GM21367 (cell line): ENCODE results near the gene C15orf62.

ENCODE experiments used
- ATAC-seq: cut with Tn5 transposase; IDR thresholded peaks from one replicate; pipeline ENCODE4 v1.9.1; 2021; ENCODE audit not compliant: unreplicated experiment

C15orf62 gene

DNA sequence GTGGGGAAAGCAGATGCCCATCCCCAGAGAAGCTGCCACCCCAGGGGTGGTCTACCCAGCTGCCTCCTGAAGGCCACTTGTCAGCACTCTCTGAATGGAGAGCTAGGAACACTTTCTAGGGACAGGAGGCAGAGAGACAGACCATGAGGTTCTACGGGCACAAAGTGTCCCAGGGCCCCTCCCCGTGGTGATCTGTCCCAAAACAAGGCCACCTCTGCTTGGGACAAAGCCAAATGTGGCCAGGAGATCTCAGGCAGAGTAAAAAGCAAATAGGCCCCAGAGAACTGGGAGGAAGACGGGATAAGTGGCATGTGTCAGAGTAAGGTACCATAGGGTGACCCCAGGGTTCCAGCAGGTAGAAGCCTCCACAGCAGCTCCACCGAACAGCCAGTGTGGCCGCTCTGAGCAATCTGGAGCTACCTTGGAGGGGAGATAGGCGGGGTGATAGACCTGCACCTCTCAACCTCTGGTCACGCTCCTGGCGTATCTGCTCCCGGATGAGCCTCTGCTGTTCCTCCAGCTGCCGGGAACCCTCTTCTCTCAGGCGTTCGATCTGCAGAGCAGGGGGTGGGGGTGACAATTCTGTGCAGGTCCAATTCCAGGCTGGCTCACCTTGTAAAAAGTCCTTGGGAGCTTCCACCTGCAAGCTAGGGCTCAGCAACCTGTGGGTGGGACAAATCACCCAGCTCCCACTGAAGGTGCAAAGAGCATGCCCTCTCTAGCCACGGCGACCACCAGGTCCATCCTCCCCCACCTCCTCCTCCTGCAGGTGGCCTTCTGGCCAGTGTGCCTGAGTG lies 6.2 kb downstream of the C15orf62 start:
- ATAC-seq: no peak

DNA sequence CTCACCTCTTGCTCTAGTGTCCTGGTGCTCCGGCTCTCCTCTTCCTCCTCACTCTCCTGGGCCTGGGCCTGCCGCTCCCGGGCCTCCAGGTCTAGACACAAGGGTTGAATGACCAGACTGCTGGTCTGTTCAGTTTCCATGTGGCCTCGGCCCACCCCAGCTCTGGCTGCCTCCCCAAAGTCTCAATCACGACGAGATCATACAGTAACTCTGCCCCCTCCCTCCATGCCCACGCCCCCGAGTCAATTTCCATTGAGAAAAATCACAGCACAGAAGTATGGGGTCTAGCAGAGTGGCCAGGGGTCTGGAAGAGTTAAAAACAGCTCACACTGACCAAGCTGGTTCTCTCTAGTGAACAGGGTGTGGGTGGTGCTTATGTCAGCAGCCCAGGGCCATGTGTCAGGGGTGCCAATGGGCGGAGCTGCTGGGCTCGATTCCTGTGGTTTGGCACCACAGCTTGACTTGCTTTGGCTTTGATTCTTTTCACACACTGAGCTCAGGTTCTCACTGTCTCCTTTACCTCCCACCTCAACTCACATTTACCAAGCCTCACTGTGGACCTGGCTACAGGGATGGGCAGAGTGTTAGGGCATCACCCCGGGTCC lies 6.9 kb downstream of the C15orf62 start:
- ATAC-seq: no peak

DNA sequence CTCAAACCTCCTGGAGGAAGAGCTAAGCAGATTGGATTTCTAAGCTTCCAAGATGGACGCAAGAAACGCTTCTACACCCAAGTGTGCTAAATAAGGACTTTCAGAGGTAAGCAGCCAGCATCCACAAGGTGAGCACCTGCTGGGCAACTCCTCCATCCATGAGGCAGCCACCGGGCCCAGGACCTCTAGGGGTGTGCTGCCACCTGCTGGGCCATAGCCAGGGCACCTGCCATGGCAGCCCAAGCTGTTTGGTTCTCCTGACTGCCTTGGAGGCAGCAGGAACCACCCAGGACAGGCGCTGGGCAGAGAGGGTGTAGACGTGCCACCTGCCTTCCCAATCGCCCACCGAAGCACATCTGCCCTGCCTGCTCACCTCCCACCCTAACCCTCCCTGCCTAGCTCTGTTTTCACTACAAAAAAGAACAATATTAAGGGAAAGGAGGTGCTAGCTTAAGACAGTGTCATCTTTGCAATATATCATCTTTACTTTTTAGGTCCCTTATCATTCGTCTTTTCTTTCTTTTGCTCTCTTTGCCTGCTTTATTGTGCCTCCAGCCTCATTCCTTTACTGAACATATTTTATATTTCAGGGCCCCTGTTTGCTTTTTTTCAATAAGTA lies 12.9 kb downstream of the C15orf62 start:
- no peak for ATAC-seq

DNA sequence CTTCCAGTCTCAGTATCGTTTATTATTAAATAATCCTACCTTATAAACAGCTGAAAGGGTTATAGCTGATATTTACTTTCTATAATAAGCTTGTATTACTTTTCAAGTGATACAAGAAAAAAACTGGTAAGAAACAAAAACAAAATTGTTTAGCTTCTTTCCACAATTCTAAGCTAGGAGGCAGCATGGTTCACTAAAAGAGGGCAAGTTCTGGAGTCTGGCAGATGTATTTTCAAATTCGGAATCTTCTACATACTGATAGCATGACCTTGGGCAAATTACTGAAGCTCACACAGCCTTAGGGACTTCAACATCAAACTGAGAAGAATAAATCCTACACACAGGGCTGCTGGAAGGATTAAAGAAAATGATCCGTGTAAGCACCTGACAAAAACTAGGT lies 15.4 kb downstream of the C15orf62 start:
- no peak for ATAC-seq

- ATAC-seq: no peak
These were observed 16.0 kb downstream of the C15orf62 start for GRCh38 chr15:40785814-40786213.

GRCh38 chr15:40787344-40787841 lies 17.6 kb downstream of the C15orf62 start:
- no peak for ATAC-seq

- ATAC-seq: no peak
These were observed 18.2 kb downstream of the C15orf62 start for GRCh38 chr15:40787991-40788390.

GRCh38 chr15:40789119-40789518 lies 19.3 kb downstream of the C15orf62 start:
- ATAC-seq: no peak

DNA sequence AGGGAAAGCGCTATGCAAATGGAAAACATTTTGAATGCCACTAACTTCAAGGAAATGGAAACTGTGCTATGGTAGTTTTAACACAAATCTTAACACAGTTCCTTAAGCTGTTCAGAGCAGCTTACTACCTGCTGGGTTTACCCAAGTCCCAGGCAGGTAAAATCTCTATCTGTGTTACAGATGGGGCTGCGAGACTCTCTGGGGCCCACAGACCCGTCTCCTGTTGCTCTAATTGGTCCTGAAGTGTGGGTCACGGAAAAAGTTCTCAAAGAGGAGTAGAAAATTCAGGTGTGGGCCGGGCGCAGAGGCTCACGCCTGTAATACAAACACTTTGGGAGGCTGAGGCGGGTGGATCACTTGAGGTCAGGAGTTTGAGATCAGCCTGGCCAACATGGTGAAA lies 20.2 kb downstream of the C15orf62 start:
- no peak for ATAC-seq

DNA sequence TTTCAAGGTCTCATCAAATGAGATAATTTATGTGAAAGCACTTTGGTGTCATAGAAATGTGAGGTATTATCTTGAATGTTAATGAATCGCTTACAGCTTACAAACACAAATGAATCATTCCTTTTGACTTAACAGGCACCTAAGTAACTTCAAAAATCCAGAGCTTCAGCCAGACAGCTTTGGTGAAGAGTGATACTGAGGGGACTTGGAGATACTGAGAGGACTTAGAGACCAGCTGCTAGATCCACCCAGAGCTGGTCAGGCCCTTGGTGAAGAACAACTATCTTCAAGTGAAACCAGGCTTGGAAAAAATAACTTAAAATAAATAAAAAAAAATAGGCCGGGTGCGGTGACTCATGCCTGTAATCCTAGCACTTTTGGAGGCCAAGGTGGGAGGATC lies 20.9 kb downstream of the C15orf62 start:
- ATAC-seq: no peak

DNA sequence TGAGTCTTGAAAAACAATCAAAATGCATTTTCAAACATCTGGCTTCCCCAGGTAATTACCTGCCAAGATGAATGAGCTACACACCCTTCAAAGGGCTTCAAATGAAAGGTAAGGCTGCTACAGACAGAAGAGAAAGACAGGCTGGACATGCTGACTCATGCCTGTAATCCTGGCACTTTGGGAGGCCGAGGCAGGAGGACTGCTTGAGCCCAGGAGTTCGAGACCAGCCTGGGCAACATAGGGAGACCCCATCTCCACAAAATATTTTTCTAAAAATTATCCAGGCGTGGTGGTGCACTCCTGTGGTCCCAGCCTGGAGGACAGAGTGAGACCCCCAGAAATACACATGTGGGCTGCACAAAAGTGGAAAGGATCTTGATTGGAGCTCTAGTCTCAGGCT lies 22.6 kb downstream of the C15orf62 start:
- ATAC-seq: no peak

DNA sequence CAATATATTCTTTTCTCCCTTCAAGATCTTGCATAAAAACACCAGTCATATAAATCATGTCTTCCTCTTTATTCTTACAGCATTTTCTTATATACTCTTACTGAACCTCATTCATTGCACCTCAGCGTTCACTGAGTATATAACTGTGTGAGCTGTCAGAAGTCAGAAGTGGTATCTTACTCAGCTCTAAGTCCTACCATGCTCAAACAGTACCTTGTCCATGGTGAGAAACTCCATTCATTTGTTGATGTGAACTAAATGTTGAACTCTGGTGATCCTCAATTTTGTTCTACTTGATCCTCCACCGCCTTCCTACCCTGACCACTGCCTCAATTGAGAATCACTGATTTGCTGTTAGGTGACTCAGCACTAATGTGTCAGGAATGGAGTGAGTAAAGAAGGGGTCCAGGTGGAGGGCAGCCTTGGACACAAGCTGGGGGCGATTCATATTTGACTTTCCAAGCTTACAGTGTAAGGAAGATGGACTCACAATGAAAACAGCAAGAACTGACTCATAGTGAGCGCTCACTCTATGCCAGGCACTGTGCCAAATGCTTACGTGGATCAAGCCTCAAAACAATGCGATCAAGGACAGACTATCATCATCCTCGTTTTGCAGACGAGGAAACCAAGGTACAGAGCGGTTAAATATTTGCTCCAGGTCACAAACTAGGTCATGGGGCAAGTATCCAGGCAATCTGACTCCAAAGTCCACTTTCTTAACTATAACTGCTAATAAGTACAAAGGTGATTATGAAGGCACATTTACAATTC lies 23.6 kb downstream of the C15orf62 start:
- no peak for ATAC-seq

DNA sequence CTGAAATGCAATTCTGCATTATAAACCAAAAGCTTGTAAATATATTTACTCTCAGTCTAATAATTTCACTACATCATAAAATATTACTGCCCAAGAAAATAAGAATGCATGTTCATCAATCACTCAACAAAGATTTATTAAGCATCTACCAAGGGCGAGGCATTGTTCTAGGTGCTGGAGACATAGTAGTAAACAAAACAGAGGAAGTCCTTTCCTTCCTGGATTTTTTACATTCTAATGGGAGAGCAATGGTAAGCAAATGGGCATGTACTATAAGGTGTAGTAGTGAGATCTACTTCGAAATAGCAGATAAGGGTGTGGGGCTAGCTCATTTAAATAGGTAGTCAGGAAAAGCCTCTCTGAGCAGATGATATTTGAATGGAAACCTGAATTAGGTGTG lies 26.3 kb downstream of the C15orf62 start:
- no peak for ATAC-seq

GRCh38 chr15:40796512-40796911 lies 26.7 kb downstream of the C15orf62 start:
- ATAC-seq: no peak

GRCh38 chr15:40799523-40799922 lies 29.7 kb downstream of the C15orf62 start:
- no peak for ATAC-seq

DNA sequence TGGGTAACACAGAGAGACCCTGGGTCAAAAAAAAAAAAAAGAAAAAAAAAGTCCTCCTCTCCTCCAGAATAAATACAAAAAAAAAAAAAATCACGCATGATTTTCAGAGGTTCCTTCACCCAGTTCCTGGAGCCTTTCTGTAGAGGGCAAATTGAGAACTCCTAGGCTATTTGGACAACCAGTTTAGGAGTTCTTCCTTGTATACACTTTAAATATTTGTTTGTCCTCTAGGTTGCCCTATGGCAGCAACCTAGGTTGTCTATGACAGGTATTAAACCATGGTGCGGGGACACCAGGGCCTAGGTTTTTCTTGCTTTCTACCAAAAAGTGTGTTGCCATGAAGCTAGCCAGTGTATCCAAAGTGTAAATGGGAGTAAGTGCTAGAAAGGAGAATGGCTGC lies 33.3 kb downstream of the C15orf62 start:
- no peak for ATAC-seq

GRCh38 chr15:40803688-40804087 lies 33.9 kb downstream of the C15orf62 start:
- no peak for ATAC-seq

DNA sequence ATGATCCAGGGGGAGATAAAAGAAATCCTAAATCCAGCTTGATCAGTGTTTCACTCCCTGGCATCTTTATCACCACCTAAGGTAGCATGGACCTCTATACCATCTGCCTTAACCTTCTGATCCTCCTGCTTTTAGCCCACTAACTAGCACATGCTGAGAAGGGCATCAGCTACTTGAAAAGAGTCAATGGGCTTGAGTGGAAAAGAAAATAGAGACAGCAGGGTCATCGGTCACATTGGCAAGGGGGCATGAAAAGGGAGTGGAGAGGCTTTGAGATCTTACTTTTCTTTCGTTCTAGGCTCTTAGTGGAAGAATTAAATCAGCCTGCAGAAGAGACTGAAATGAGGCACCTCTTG lies 36.9 kb downstream of the C15orf62 start:
- peak; percentile 1 for ATAC-seq

- peak; percentile 83 for ATAC-seq
These were observed 37.5 kb downstream of the C15orf62 start, which contains the start of the genes DNAJC17 and ZFYVE19 for GRCh38 chr15:40807028-40807887. Gene DNAJC17, minus strand, starts transcription at chr15:40807473. Its CDS starts 27 bp downstream, at chr15:40807446. Gene ZFYVE19, plus strand, starts transcription at chr15:40807089. Its CDS starts 501 bp downstream, at chr15:40807590.

DNA sequence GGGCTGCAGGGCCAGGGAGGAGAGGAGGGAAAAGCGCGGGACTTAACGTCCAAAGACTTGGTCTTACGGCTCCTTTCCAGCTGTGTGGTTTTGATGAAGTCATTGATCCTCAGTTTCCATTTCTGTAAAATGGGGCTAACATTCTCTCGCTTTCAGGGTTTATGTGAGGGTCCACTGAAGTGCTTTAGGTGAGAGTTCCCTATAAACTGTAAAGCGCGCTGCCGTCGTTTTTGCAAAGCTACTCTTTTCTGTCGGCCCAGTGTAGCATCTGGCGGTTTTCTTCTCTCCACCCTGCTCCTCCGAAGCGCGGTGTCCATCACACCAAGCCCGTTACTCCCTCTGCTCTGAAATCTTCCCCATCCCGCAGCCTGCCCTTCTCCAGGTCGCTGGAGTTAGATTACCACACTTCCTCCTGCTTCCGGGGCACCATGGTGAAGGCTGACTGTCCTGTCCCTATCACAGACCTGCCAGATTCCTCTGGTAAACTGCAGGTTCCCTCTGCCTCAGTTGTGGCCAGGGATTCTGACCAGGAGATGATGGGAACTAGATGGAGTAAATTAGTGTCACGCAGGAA lies 38.2 kb downstream of the C15orf62 start:
- ATAC-seq: no peak
